Activated CD8-positive, alpha-beta T cell treated with anti-CD3 and anti-CD28 coated beads for 36 hours (primary cell): ENCODE results near the gene TOMM5. TPM values are rescaled to one million over a fixed set of nuclear protein-coding genes. Genes with fewer than 3 reads are reported as not detected.

ENCODE experiments used
- ATAC-seq: fragments of 200-7000 bp; cut with Tn5 transposase; one replicate; pipeline ENCODE4 v1.10.0; 2021; ENCODE audit warnings: mild to moderate bottlenecking, moderate library complexity
- CTCF ChIA-PET: fragments of 350-600 bp; sonication (Branson Sonifier 250); formaldehyde crosslinking; loops from one replicate; lab custom pipeline; 2021; ENCODE audit warnings: antibody characterized with exemption; lab: Charles Lee
- POLR2A ChIA-PET: fragments of 350-600 bp; sonication (Branson Sonifier 250); formaldehyde crosslinking; loops from one replicate; lab custom pipeline; 2021; ENCODE audit warnings: antibody characterized with exemption; lab: Charles Lee
- DNase-seq: peaks from one replicate; pipeline ENCODE4 v3.0.0-alpha.2; 2020
- H3K27ac Mint-ChIP-seq: one replicate; pipeline ENCODE4 v1.8.0; 2021; ENCODE audit warnings: mild to moderate bottlenecking, mixed read lengths
- H3K27me3 Mint-ChIP-seq: one replicate; pipeline ENCODE4 v1.8.0; 2021; ENCODE audit warnings: mixed read lengths
- H3K36me3 Mint-ChIP-seq: one replicate; pipeline ENCODE4 v1.8.0; 2021; ENCODE audit warnings: low read depth, mixed read lengths
- H3K4me1 Mint-ChIP-seq: one replicate; pipeline ENCODE4 v1.8.0; 2021; ENCODE audit warnings: low read depth, mixed read lengths
- H3K4me3 Mint-ChIP-seq: one replicate; pipeline ENCODE4 v1.8.0; 2021; ENCODE audit warnings: mild to moderate bottlenecking, moderate library complexity, mixed read lengths
- H3K9me3 Mint-ChIP-seq: one replicate; pipeline ENCODE4 v1.8.0; 2021; ENCODE audit warnings: mixed read lengths
- intact Hi-C: fragments of 100-400 bp; cut with micrococcal nuclease; formaldehyde crosslinking; loops from one replicate; pipeline ENCODE4 v1.10.0; 2022
- total RNA-seq, 2 experiments: library from RNA; stranded (reverse); gene quantifications; one replicate each; pipeline ENCODE4 v1.2.3, GENCODE V29; 2021
- TF ChIP-seq, protein P1 (sequence below): fragments of 200-600 bp; IDR thresholded peaks from one replicate; pipeline ENCODE4 v1.8.0; 2022; ENCODE audit warnings: antibody characterized with exemption, mild to moderate bottlenecking

The TOMM5 gene
- total RNA-seq, 2 experiments from 2014 or later: 156 to 168 TPM

DNA sequence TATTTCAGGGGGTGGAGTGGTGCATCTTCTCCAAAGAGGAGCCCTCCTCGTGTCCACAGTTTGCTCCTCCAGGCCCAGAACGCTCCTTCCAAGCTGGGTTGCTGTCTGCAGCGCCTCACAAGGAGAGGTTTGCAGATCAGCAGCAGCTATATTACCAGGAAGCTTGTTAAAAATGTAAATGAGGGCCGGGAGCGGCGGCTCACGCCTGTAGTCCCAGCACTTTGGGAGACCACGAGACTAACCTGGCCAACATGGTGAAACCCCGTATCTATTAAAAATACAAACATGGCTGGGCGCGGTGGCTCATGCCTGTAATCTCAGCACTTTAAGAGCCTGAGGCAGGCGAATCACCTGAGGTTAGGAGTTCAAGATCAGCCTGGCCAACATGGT, 33.4 kb upstream of the TOMM5 start:
- Mint-ChIP-seq H3K36me3 (no peaks in the 10 kb centered on the region), H3K27ac (no peak overlapping the region), H3K4me3 (no peak overlapping the region), H3K27me3 (no peaks in the 10 kb centered on the region), H3K9me3 (no peaks in the 10 kb centered on the region), H3K4me1 (no peaks in the 10 kb centered on the region)
- ATAC-seq (no peak), DNase-seq (no peak)
- intact Hi-C loops: no loop called here
- POLR2A ChIA-PET: interaction anchor here (0.6 kb wide), 1 partner anchor 329 kb away, joined by 3 read pairs; no protein-coding TSS in a partner anchor
- CTCF ChIA-PET: interaction anchor here (0.8 kb wide), 1 partner anchor 30 kb away, joined by 3 read pairs; no protein-coding TSS in a partner anchor
- TF ChIP-seq, protein P1, sequence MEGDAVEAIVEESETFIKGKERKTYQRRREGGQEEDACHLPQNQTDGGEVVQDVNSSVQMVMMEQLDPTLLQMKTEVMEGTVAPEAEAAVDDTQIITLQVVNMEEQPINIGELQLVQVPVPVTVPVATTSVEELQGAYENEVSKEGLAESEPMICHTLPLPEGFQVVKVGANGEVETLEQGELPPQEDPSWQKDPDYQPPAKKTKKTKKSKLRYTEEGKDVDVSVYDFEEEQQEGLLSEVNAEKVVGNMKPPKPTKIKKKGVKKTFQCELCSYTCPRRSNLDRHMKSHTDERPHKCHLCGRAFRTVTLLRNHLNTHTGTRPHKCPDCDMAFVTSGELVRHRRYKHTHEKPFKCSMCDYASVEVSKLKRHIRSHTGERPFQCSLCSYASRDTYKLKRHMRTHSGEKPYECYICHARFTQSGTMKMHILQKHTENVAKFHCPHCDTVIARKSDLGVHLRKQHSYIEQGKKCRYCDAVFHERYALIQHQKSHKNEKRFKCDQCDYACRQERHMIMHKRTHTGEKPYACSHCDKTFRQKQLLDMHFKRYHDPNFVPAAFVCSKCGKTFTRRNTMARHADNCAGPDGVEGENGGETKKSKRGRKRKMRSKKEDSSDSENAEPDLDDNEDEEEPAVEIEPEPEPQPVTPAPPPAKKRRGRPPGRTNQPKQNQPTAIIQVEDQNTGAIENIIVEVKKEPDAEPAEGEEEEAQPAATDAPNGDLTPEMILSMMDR: no peak

DNA sequence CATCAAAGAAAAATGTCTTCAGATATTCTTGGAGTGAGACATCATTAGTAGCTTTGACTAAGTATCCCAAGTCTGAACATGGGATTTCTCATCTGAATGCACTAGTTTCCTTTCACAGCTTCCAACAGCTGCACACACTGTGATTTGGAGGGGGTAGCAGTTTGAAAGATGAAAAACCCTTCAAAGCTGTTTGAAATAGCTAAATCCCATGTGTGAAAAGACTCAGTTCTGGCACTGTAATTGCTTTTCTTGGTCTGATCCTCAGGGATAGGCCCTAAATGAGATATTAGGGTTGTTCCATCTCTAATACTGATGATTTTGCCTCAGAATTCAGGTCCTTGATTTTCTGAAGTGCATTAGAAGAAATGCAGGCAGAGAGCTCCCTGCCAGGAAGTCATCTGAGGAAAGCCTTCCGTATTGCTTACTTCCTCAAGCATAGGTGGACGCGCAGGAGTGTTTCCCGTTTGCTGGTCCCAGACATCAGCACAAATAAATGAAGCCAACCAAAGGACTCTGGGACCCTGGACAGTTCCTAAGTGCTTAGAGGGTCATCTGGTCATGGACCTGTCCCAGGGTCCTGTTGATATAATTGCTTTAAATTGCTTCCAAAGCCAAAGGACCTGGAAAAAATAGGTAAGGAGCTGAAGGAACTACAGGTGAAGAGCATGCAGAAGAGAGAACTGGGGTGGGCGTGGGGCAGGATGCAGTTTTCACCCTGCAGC, 32.8 kb upstream of the TOMM5 start:
- TF ChIP-seq, protein P1: no peak
- ChIA-PET POLR2A (no interaction called here), CTCF (interaction anchor here (0.8 kb wide), 1 partner anchor 29 kb away, joined by 3 read pairs; no protein-coding TSS in a partner anchor)
- Mint-ChIP-seq H3K27ac (no peak overlapping the region), H3K27me3 (no peaks in the 10 kb centered on the region), H3K4me3 (no peak overlapping the region), H3K36me3 (no peaks in the 10 kb centered on the region), H3K9me3 (no peaks in the 10 kb centered on the region), H3K4me1 (no peaks in the 10 kb centered on the region)
- ATAC-seq (no peak), DNase-seq (no peak)
- intact Hi-C loops: no loop called here

DNA sequence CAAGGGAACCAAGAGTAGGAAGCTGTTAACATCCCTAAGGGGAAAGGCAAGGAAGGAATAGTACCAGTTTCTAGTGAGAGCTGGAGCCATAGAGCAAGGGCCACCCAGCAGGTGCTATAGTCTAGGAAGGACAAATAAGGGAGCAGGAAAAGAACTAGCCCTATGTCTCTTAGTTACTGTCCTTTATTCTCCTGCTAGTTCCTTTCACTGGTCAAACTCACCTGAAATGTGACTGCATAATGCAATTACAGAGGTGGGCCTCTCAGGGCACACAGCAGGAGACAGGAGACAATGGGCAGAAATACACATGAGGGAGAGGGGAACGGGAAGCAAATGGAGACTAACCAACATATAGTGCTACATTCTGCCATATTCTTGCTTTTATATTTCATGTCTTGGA, 31.7 kb upstream of the TOMM5 start:
- no peaks in the 10 kb centered on the region for H3K27me3 Mint-ChIP-seq
- ChIA-PET CTCF (no interaction called here), POLR2A (no interaction called here)
- TF ChIP-seq, protein P1: no peak
- H3K36me3 Mint-ChIP-seq: no peaks in the 10 kb centered on the region
- H3K9me3 Mint-ChIP-seq: no peaks in the 10 kb centered on the region
- no peak for ATAC-seq
- DNase-seq: no peak
- H3K4me3 Mint-ChIP-seq: no peak overlapping the region
- H3K4me1 Mint-ChIP-seq: no peaks in the 10 kb centered on the region
- intact Hi-C loops: no loop called here
- H3K27ac Mint-ChIP-seq: no peak overlapping the region

DNA sequence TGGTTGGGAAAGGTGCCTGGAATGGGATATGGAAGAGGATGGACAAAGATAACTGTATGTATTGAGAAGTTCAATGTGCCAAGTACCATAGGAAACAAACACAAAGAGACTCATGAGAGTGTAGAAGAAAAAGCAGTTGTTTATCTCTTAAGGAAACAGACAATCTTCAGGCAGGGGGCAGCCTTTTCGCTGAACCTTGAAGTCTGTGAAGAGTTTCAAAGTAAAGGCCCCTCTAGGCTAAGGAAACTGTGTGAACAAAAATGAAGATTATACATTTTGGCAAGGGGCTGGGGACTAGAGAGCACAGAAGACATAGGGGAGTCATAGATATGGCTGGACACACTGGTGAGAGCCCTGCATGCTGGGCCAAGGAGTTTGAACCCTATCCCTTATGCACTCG, 30.9 kb upstream of the TOMM5 start:
- ChIA-PET CTCF (no interaction called here), POLR2A (no interaction called here)
- Mint-ChIP-seq H3K36me3 (no peaks in the 10 kb centered on the region), H3K4me3 (no peak overlapping the region), H3K27ac (no peak overlapping the region), H3K27me3 (no peaks in the 10 kb centered on the region), H3K9me3 (no peaks in the 10 kb centered on the region), H3K4me1 (no peaks in the 10 kb centered on the region)
- intact Hi-C loops: no loop called here
- TF ChIP-seq, protein P1: no peak
- ATAC-seq: no peak
- DNase-seq: no peak

DNA sequence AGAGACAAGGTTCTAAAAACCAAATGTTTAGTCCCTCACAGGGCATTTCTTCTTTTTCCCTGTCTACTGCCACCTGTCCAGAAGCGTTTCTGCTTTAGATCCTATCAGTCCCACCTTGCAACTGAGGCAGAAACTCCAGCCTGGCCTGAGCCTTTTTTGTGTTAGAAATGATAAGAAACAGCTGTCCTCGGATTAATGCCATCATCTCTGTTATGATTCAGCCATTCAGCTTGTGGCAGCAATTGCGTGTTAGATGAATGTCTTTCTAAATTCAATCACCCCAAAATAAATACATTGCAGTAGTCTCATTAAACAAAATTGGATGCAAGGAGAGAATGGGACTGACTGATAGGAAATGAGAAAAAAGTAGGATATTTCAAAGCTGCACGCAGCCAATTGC, 30.1 kb upstream of the TOMM5 start:
- DNase-seq (no peak), ATAC-seq (no peak)
- Mint-ChIP-seq H3K4me3 (no peak overlapping the region), H3K27me3 (no peaks in the 10 kb centered on the region), H3K27ac (no peak overlapping the region), H3K4me1 (no peaks in the 10 kb centered on the region), H3K9me3 (no peaks in the 10 kb centered on the region), H3K36me3 (no peaks in the 10 kb centered on the region)
- intact Hi-C loops: no loop called here
- CTCF ChIA-PET: no interaction called here
- TF ChIP-seq, protein P1: no peak
- POLR2A ChIA-PET: no interaction called here
